ENCODE data around the gene ORC2. TPM values are rescaled to one million over a fixed set of nuclear protein-coding genes. Genes with fewer than 3 reads are reported as not detected.
"Not testable (repeated sequence)": the region's sequence is repeated elsewhere in the genome, so short reads cannot be mapped to it uniquely, and the experiment has no call there.

The ORC2 gene
- total and polyA plus RNA-seq, 2 donors (not counting 1 experiment from before 2014, with no cell fraction given), result 5.7 to 13.9 TPM

GRCh38 chr2:200888704-200889625 is 74.5 kb downstream of the ORC2 start, which contains the start of the genes NIF3L1 and PPIL3:
NIF3L1 (plus strand) TSS chr2:200889371; CDS start chr2:200891944, 2,573 bp downstream.
PPIL3 (minus strand) TSS chr2:200889077; CDS start chr2:200887615, 1,462 bp downstream.
- Histone ChIP-seq H2AFZ (ENCODE audit: low read length) (peak within 1 kb of the TSS; percentile 97), H3K79me2 (ENCODE audit: control insufficient read depth, insufficient read depth, low read length) (peaks cover 27% of the 10 kb centered on the region), H3K27ac (ENCODE audit: insufficient read depth, low read length) (peak within 1 kb of the TSS; percentile 93), H3K4me1 (ENCODE audit: control insufficient read depth, extremely low read depth, insufficient read depth, low read length) (peaks cover 7% of the 10 kb centered on the region), H3K4me2 (ENCODE audit: extremely low read depth, insufficient read depth, low read length) (peak within 1 kb of the TSS; percentile 95), H3K9ac (ENCODE audit: insufficient read depth, low read length) (peak within 1 kb of the TSS; percentile 71), H3K4me3 (replicated peaks in 1 of 4; ENCODE audit: control extremely low read depth in 1 of 4, insufficient read depth in 1 of 4, low read depth in 3 of 4, low read length in 4 of 4) (peak within 1 kb of the TSS; percentile 43 to 97 (median 76)), H3K36me3 (ENCODE audit: control insufficient read depth, insufficient read depth, low read length) (no peaks in the 10 kb centered on the region), H3K9me3 (ENCODE audit: control insufficient read depth, insufficient read depth, low read depth, low read length) (no peaks in the 10 kb centered on the region), H3K27me3 (ENCODE audit: control insufficient read depth, insufficient read depth, low read length) (no peaks in the 10 kb centered on the region), H4K20me1 (ENCODE audit: control insufficient read depth, extremely low read depth, insufficient read depth, low read length) (no peaks in the 10 kb centered on the region)
- TF ChIP-seq CTCF (conservative IDR thresholded peaks at IDR 0.05 in 1 of 2, IDR thresholded peaks at IDR 0.05 in 1 of 2; ENCODE audit: low read depth in 1 of 2, low read length in 2 of 2) (no peak), EZH2 (IDR thresholded peaks at IDR 0.05; ENCODE audit: low read length, missing control alignments) (no peak)
- peak; percentile 98 for DNase-seq (ENCODE audit: low read depth in 2 of 2)

- DNase-seq (ENCODE audit: low read depth in 2 of 2); H4K20me1 ChIP-seq (ENCODE audit: control insufficient read depth, extremely low read depth, insufficient read depth, low read length); H3K36me3 ChIP-seq (ENCODE audit: control insufficient read depth, insufficient read depth, low read length); H3K9me3 ChIP-seq (ENCODE audit: control insufficient read depth, insufficient read depth, low read depth, low read length); H2AFZ ChIP-seq (ENCODE audit: low read length); H3K4me1 ChIP-seq (ENCODE audit: control insufficient read depth, extremely low read depth, insufficient read depth, low read length); H3K27me3 ChIP-seq (ENCODE audit: control insufficient read depth, insufficient read depth, low read length); H3K9ac ChIP-seq (ENCODE audit: insufficient read depth, low read length); H3K27ac ChIP-seq (ENCODE audit: insufficient read depth, low read length); H3K79me2 ChIP-seq (ENCODE audit: control insufficient read depth, insufficient read depth, low read length); H3K4me3 ChIP-seq (replicated peaks in 1 of 4; ENCODE audit: control extremely low read depth in 1 of 4, insufficient read depth in 1 of 4, low read depth in 3 of 4, low read length in 4 of 4); H3K4me2 ChIP-seq (ENCODE audit: extremely low read depth, insufficient read depth, low read length): not testable (repeated sequence)
Measured at GRCh38 chr2:200881715-200882249, 81.7 kb downstream of the ORC2 start.

DNA sequence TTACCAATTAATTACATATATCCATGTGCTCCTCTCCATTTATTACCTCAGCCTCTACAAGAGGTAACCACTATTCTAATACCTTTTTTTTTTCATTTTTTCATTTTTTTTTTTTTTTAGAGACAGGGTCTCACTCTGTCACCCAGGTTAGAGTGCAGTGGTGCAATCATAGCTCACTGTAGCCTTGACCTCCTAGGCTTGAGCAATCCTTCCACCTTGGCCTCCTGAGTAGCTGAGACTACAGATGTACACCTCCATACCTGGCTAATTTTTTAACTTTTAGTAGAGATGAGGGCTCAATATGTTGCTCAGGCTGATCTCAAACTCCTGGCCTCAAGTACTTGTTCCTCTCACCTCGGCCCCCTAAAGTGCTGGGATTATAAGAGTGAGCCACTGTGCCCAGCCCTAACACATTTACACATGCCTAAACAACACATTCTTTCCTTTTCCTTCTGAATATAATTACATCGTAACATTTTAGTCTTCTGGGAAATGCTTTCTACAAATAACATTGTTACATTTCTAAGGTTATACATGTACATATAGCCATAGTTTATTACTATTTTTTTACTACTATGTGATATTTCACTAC is 85.1 kb downstream of the ORC2 start:
- peaks cover 3% of the 10 kb centered on the region for H3K36me3 ChIP-seq (ENCODE audit: control insufficient read depth, insufficient read depth, low read length)

More for the DNA sequence above, 85.1 kb downstream of the ORC2 start:
- no peak overlapping the region for H3K9ac ChIP-seq (ENCODE audit: insufficient read depth, low read length)
- no peaks in the 10 kb centered on the region for H3K27me3 ChIP-seq (ENCODE audit: control insufficient read depth, insufficient read depth, low read length)
- H2AFZ ChIP-seq (ENCODE audit: low read length), result no peak overlapping the region
- no peak for TF ChIP-seq EZH2 (IDR thresholded peaks at IDR 0.05; ENCODE audit: low read length, missing control alignments)
- no peak for TF ChIP-seq CTCF (conservative IDR thresholded peaks at IDR 0.05 in 1 of 2, IDR thresholded peaks at IDR 0.05 in 1 of 2; ENCODE audit: low read depth in 1 of 2, low read length in 2 of 2)
- no peaks in the 10 kb centered on the region for H3K79me2 ChIP-seq (ENCODE audit: control insufficient read depth, insufficient read depth, low read length)
- no peak overlapping the region for H3K4me3 ChIP-seq (replicated peaks in 1 of 4; ENCODE audit: control extremely low read depth in 1 of 4, insufficient read depth in 1 of 4, low read depth in 3 of 4, low read length in 4 of 4)
- H4K20me1 ChIP-seq (ENCODE audit: control insufficient read depth, extremely low read depth, insufficient read depth, low read length), result no peaks in the 10 kb centered on the region
- H3K4me1 ChIP-seq (ENCODE audit: control insufficient read depth, extremely low read depth, insufficient read depth, low read length), result no peaks in the 10 kb centered on the region
- no peak overlapping the region for H3K27ac ChIP-seq (ENCODE audit: insufficient read depth, low read length)
- no peaks in the 10 kb centered on the region for H3K9me3 ChIP-seq (ENCODE audit: control insufficient read depth, insufficient read depth, low read depth, low read length)
- DNase-seq (ENCODE audit: low read depth in 2 of 2), result no peak
- no peak overlapping the region for H3K4me2 ChIP-seq (ENCODE audit: extremely low read depth, insufficient read depth, low read length)
